OCI-LY7 (cell line): ENCODE measurements around the gene RPS19. TPM values are rescaled to one million over a fixed set of nuclear protein-coding genes. Genes with fewer than 3 reads are reported as not detected.
A peak's percentile ranks its signal among the peaks of the same experiment; 100 is the strongest.

Experiments
- BruUV-seq: library from RNA; stranded (reverse); fragments of 400-500 nt; replicated peaks from 2 replicates; lab custom pipeline; 2021; lab: Mats Ljungman, UMichigan
- CTCF ChIA-PET: fragments of 300-600 bp; sonication (Branson Sonifier 250); formaldehyde crosslinking; loops from one replicate; lab custom pipeline; 2022; ENCODE audit warnings: antibody characterized with exemption; ENCODE audit not compliant: unreplicated experiment; lab: Charles Lee
- POLR2A ChIA-PET: fragments of 300-600 bp; sonication (Branson Sonifier 250); formaldehyde crosslinking; loops from one replicate; lab custom pipeline; 2022; ENCODE audit warnings: antibody characterized with exemption; lab: Charles Lee
- DNase-seq: peaks from one replicate; pipeline ENCODE4 v3.0.0-alpha.2; 2015; ENCODE audit warnings: low spot score
- H2AFZ ChIP-seq: fragments of 200-600 bp; sonication (generic), shearing (Covaris generic); 2 replicates; pipeline ENCODE4 v1.6.1; 2014; ENCODE audit warnings: mild to moderate bottlenecking, antibody characterized with exemption, low read length, moderate library complexity
- H3K27ac ChIP-seq: fragments of 200-600 bp; sonication (generic); 2 replicates; pipeline ENCODE4 v1.5.1; 2014; ENCODE audit warnings: mixed run types, low read depth, mild to moderate bottlenecking, moderate library complexity, low read length, inconsistent platforms; ENCODE audit not compliant: poor library complexity, severe bottlenecking
- H3K36me3 ChIP-seq: fragments of 200-600 bp; sonication (generic); 2 replicates; pipeline ENCODE4 v1.6.1; 2014; ENCODE audit warnings: mild to moderate bottlenecking, antibody characterized with exemption, low read length, moderate library complexity, mixed read lengths; ENCODE audit not compliant: insufficient read depth
- H3K4me1 ChIP-seq: fragments of 200-600 bp; sonication (generic); 2 replicates; pipeline ENCODE4 v1.5.1; 2014; ENCODE audit warnings: mild to moderate bottlenecking, low read length; ENCODE audit not compliant: insufficient read depth, poor library complexity, severe bottlenecking
- H3K4me2 ChIP-seq: fragments of 200-600 bp; sonication (generic); 2 replicates; pipeline ENCODE4 v1.6.1; 2014; ENCODE audit warnings: mild to moderate bottlenecking, low read length
- H3K4me3 ChIP-seq: fragments of 200-600 bp; sonication (generic); 2 replicates; pipeline ENCODE4 v1.5.1; 2014; ENCODE audit warnings: mild to moderate bottlenecking, low read depth, low read length; ENCODE audit not compliant: poor library complexity, severe bottlenecking
- H3K79me2 ChIP-seq: fragments of 200-600 bp; sonication (generic); 2 replicates; pipeline ENCODE4 v1.6.1; 2016; ENCODE audit warnings: low read depth, mild to moderate bottlenecking, low read length, moderate library complexity, mixed read lengths; ENCODE audit not compliant: insufficient read depth
- H3K9me2 ChIP-seq: fragments of 200-600 bp; sonication (generic); 2 replicates; pipeline ENCODE4 v1.6.1; 2016; ENCODE audit warnings: mild to moderate bottlenecking, low read length, mixed read lengths; ENCODE audit not compliant: insufficient read depth
- H3K9me3 ChIP-seq: fragments of 200-600 bp; sonication (generic); 2 replicates; pipeline ENCODE4 v1.6.1; 2014; ENCODE audit warnings: mild to moderate bottlenecking, mixed run types, low read length, mixed read lengths
- H4K20me1 ChIP-seq: fragments of 200-600 bp; sonication (generic); 2 replicates; pipeline ENCODE4 v1.6.1; 2014; ENCODE audit warnings: mild to moderate bottlenecking, antibody characterized with exemption, low read length, moderate library complexity, mixed read lengths; ENCODE audit not compliant: insufficient read depth
- EZH2phosphoT487 ChIP-seq: fragments of 200-600 bp; sonication (generic); IDR thresholded peaks from 2 replicates; pipeline ENCODE4 v1.6.1; 2018; ENCODE audit warnings: low read depth, borderline replicate concordance, mild to moderate bottlenecking, mixed run types, antibody characterized with exemption, low read length, moderate library complexity, mixed read lengths
- intact Hi-C: fragments of 100-400 bp; cut with micrococcal nuclease; formaldehyde crosslinking; loops from one replicate; pipeline ENCODE4 v1.10.0; 2022; ENCODE audit not compliant: unreplicated experiment
- total RNA-seq, 2 experiments: library from RNA; depleted of rRNA in 1 of 2; stranded (reverse); fragments of >200 nt in 1 of 2; shearing (Covaris generic) in 1 of 2; gene quantifications; 2 replicates each; pipeline ENCODE4 v1.2.3, GENCODE V29; 2014 to 2022
- TF ChIP-seq, protein P1 (sequence below): fragments of 200-600 bp; sonication (generic); conservative IDR thresholded peaks from 2 replicates; pipeline ENCODE4 v1.5.1; 2014; ENCODE audit warnings: mild to moderate bottlenecking, antibody characterized with exemption, low read length, moderate library complexity, mixed read lengths

RPS19 gene
- total RNA-seq, 2 experiments from 2014 or later, result 3,803 to 4,414 TPM

DNA sequence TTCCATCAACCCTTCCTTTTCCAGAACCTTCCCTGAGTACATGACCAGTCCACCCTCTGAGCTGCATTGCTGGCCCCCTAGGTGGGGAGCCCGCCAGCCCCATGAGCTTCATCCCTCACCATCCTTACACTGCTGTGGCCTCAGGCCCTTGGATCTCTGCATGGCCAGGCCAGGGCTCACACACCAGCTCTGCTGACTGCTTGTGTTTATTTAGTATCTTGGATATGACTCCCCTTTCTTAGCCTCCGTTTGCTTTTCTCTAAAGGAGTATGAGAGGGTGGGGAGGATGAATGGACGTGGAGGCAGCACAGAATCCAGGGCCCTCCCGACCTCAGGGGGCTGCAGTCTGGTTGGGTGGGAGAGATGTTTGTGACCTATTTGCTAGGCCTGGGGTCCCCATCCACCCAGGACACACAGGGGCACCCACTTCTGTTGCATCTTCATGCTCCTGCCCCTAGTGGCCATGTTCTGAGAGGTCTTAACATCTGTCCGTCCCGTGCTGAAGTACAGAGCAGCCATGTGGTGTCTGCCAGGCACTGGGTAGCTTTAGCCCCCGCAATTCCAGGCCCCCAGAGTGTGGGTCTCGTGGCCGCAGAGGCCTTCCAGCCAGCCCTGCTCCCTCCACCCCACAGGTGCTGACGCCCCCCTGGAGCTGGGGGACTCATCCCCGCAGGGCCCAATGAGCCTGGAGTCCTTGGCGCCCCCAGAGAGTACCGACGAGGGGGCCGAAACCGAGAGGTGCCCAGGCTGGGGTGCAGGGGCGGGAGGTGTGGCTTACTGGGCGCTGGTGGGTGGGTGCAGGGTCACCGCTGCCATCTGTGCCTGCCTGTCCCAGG is 35.9 kb downstream of the RPS19 start:
- Histone ChIP-seq H3K4me1 (peaks cover 22% of the 10 kb centered on the region), H3K4me3 (no peak overlapping the region), H3K9me2 (no peaks in the 10 kb centered on the region), H3K79me2 (no peaks in the 10 kb centered on the region), H3K4me2 (peak overlapping the region; percentile 15; the same call in 1 of the 2 replicates), H3K27ac (peak overlapping the region; percentile 36), H3K36me3 (peaks cover 85% of the 10 kb centered on the region), H2AFZ (no peak overlapping the region), H3K9me3 (no peaks in the 10 kb centered on the region), H4K20me1 (no peaks in the 10 kb centered on the region)
- BruUV-seq, result no TSS peak
- intact Hi-C loops, result no loop called here
- CTCF ChIA-PET, result no interaction called here
- TF ChIP-seq, protein P1, sequence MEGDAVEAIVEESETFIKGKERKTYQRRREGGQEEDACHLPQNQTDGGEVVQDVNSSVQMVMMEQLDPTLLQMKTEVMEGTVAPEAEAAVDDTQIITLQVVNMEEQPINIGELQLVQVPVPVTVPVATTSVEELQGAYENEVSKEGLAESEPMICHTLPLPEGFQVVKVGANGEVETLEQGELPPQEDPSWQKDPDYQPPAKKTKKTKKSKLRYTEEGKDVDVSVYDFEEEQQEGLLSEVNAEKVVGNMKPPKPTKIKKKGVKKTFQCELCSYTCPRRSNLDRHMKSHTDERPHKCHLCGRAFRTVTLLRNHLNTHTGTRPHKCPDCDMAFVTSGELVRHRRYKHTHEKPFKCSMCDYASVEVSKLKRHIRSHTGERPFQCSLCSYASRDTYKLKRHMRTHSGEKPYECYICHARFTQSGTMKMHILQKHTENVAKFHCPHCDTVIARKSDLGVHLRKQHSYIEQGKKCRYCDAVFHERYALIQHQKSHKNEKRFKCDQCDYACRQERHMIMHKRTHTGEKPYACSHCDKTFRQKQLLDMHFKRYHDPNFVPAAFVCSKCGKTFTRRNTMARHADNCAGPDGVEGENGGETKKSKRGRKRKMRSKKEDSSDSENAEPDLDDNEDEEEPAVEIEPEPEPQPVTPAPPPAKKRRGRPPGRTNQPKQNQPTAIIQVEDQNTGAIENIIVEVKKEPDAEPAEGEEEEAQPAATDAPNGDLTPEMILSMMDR, result peak; percentile 79
- no peak for TF ChIP-seq EZH2phosphoT487
- POLR2A ChIA-PET, result no interaction called here
- DNase-seq, result peak; percentile 67

DNA sequence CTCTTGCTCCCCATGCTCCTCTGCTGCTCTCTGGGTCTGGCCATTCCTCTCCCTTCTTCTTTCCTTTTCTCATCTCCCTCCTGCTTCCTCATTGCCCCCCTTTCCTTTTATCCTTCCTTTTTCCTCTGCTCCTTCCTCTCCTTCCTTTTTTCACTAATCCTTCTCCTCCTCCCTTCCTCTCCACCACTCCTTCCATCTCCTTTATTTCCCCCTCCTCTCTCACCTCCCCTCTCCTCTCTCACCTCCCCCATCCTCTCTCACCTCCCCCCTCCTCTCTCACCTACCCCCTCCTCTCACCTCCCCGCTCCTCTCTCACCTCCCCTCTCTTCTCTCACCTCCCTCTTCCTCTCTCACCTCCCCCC is 36.5 kb downstream of the RPS19 start:
- CTCF ChIA-PET, result no interaction called here
- no peaks in the 10 kb centered on the region for H3K9me3 ChIP-seq
- TF ChIP-seq, protein P1, result no peak
- TF ChIP-seq EZH2phosphoT487, result no peak
- no TSS peak for BruUV-seq
- H3K4me3 ChIP-seq, result no peak overlapping the region
- POLR2A ChIA-PET, result no interaction called here
- H3K36me3 ChIP-seq, result peaks cover 84% of the 10 kb centered on the region
- H3K79me2 ChIP-seq, result no peaks in the 10 kb centered on the region
- peak overlapping the region; percentile 36 for H3K27ac ChIP-seq
- DNase-seq, result no peak
- H3K4me2 ChIP-seq, result peak overlapping the region; percentile 15; the same call in 1 of the 2 replicates
- peaks cover 22% of the 10 kb centered on the region for H3K4me1 ChIP-seq
- intact Hi-C loops, result no loop called here
- H4K20me1 ChIP-seq, result no peaks in the 10 kb centered on the region
- H3K9me2 ChIP-seq, result no peaks in the 10 kb centered on the region
- no peak overlapping the region for H2AFZ ChIP-seq

DNA sequence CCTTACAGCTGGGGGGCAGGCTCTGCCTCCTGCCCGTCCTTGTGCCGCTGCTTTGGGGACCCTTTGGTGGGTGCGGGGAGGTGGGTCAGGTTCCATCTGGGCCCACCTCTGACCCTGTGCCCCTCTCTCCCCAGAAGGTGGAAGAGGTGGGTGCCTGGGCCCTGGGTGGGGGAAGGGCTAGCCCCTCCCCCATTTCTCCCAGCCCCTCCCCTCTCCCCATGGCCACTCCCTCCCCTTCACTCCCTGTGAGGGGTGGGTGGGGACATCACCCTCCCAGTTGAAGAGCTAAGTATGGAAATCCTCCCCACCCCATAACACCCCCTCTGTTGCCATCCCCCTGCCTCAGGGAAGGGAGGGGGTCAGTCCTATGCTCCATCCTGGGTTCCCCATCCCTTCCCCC is 37.1 kb downstream of the RPS19 start:
- POLR2A ChIA-PET, result no interaction called here
- Histone ChIP-seq H3K9me2 (no peaks in the 10 kb centered on the region), H2AFZ (no peak overlapping the region), H4K20me1 (no peaks in the 10 kb centered on the region), H3K27ac (no peak overlapping the region), H3K4me3 (no peak overlapping the region), H3K9me3 (no peaks in the 10 kb centered on the region), H3K4me2 (no peak overlapping the region), H3K4me1 (peaks cover 22% of the 10 kb centered on the region), H3K36me3 (peaks cover 84% of the 10 kb centered on the region), H3K79me2 (no peaks in the 10 kb centered on the region)
- intact Hi-C loops, result no loop called here
- BruUV-seq, result no TSS peak
- TF ChIP-seq, protein P1, result no peak
- no peak for TF ChIP-seq EZH2phosphoT487
- DNase-seq, result no peak
- CTCF ChIA-PET, result no interaction called here
